Parathyroid adenoma (tissue), 2 donors: ENCODE data around the gene NELFB.

Experiments used
- H2AFZ ChIP-seq: fragments of 300-600 bp; sonication (generic); one replicate; pipeline ENCODE4 v1.7.0; 2017; ENCODE audit warnings: antibody characterized with exemption, mild to moderate bottlenecking
- H3K27ac ChIP-seq: fragments of 300-600 bp; sonication (generic); one replicate; pipeline ENCODE4 v1.7.0; 2017
- H3K27me3 ChIP-seq: fragments of 300-600 bp; sonication (generic); one replicate; pipeline ENCODE4 v1.7.0; 2017; ENCODE audit warnings: low read length; ENCODE audit not compliant: control insufficient read depth, insufficient read depth
- H3K36me3 ChIP-seq: fragments of 300-600 bp; sonication (generic); one replicate; pipeline ENCODE4 v1.7.0; 2017; ENCODE audit warnings: low read length; ENCODE audit not compliant: control insufficient read depth, insufficient read depth
- H3K4me1 ChIP-seq: fragments of 300-600 bp; sonication (generic); one replicate; pipeline ENCODE4 v1.7.0; 2017; ENCODE audit warnings: control low read depth
- H3K4me2 ChIP-seq: fragments of 300-600 bp; sonication (generic); one replicate; pipeline ENCODE4 v1.7.0; 2017; ENCODE audit warnings: low read length
- H3K4me3 ChIP-seq: fragments of 300-600 bp; sonication (generic); one replicate; pipeline ENCODE4 v1.7.0; 2017; ENCODE audit warnings: low read depth, low read length
- H3K79me2 ChIP-seq: fragments of 300-600 bp; sonication (generic); one replicate; pipeline ENCODE4 v1.7.0; 2017; ENCODE audit warnings: control low read depth
- H3K9ac ChIP-seq: fragments of 300-600 bp; sonication (generic); one replicate; pipeline ENCODE4 v1.7.0; 2017; ENCODE audit warnings: mild to moderate bottlenecking
- H3K9me3 ChIP-seq: fragments of 300-600 bp; sonication (generic); one replicate; pipeline ENCODE4 v1.7.0; 2017; ENCODE audit warnings: low read length; ENCODE audit not compliant: control insufficient read depth
- TF ChIP-seq, protein P1 (sequence below): fragments of 300-600 bp; sonication (generic); IDR thresholded peaks from one replicate; pipeline ENCODE4 v1.7.0; 2017; ENCODE audit warnings: antibody characterized with exemption, mild to moderate bottlenecking
- donor health status: primary hyperparathyroidism.

The NELFB gene

DNA sequence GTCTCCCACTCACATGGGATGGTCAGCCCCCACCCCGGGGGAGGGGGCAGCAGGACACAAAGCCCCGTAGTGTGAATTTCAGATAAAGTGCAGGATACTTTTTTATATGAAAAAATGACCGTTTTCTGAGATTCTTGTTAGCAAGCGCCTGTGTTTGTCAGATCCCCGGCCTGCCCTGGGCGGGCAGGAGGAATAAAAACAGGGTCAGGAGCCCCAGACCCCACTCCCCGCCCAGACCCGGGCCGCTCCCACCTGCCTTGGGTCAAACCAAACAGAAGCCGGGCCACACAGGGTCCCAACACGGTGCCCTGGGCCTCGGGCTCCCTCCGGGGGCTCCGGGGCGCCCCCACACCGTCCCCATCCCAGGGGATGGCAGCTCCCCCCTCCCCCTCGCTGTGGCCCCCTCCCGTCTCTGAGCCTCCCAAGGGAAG, 60.5 kb downstream of the NELFB start:
- no peak overlapping the region for H3K9ac ChIP-seq
- H3K27ac ChIP-seq = no peak overlapping the region
- TF ChIP-seq, protein P1, sequence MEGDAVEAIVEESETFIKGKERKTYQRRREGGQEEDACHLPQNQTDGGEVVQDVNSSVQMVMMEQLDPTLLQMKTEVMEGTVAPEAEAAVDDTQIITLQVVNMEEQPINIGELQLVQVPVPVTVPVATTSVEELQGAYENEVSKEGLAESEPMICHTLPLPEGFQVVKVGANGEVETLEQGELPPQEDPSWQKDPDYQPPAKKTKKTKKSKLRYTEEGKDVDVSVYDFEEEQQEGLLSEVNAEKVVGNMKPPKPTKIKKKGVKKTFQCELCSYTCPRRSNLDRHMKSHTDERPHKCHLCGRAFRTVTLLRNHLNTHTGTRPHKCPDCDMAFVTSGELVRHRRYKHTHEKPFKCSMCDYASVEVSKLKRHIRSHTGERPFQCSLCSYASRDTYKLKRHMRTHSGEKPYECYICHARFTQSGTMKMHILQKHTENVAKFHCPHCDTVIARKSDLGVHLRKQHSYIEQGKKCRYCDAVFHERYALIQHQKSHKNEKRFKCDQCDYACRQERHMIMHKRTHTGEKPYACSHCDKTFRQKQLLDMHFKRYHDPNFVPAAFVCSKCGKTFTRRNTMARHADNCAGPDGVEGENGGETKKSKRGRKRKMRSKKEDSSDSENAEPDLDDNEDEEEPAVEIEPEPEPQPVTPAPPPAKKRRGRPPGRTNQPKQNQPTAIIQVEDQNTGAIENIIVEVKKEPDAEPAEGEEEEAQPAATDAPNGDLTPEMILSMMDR = no peak
- no peaks in the 10 kb centered on the region for H3K9me3 ChIP-seq
- H3K4me3 ChIP-seq = no peak overlapping the region
- H3K4me2 ChIP-seq = no peak overlapping the region
- H3K4me1 ChIP-seq = no peaks in the 10 kb centered on the region
- no peaks in the 10 kb centered on the region for H3K36me3 ChIP-seq
- H3K27me3 ChIP-seq = no peaks in the 10 kb centered on the region
- no peaks in the 10 kb centered on the region for H3K79me2 ChIP-seq
- no peak overlapping the region for H2AFZ ChIP-seq

DNA sequence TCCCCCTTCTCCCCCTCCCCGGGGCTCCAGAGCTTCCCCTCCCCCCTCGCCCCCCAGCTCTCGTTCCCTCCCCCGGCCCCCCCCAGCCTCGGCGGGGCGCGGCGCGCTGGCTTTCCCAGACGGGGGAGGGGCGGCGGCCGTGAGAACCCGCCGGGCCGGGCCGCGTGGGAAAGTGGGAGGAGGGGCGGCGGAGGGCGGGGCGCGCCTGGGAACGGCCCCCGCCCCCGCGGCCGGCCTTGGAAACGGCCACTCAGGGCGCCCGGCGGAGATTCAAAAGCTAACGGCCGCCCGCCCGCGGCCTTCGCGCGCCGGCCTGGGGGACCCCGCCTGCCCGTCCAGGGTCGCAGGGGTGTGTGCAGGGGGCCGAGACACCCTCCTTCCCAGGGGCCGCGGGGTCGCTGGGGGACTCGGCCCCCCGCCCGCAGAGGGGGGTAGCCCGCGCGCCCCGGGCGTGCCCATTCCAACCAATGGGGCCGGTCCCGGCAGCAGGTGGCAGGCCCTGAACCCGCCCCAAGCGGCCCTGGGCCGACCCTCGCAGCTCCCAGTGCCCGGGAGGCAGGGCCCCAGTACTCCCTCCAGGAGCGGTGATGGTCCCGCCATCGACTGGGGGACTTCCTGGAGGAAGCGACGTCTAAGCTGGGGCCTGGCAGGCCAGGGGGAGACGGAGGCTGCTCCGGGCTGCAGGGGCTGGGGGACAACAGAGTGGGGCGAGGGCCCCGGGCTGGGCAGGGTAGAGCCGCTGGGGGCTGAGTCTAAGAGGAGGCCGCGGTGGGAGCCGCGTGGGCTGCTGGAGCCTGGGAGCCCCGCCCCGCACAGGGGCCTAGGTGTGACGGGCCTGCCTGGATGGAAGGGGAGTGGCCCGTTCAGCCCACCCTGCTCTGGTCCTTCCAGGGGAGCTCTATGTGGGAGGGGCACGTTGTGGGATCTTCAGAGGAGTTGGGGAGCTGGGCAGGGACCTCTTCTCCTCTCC, 61.2 kb downstream of the NELFB start:
- Histone ChIP-seq H3K4me3 (no peak overlapping the region), H3K27me3 (no peaks in the 10 kb centered on the region), H3K9ac (no peak overlapping the region), H3K4me2 (no peak overlapping the region), H3K9me3 (no peaks in the 10 kb centered on the region), H3K4me1 (no peaks in the 10 kb centered on the region), H3K27ac (no peak overlapping the region), H2AFZ (no peak overlapping the region), H3K36me3 (no peaks in the 10 kb centered on the region), H3K79me2 (no peaks in the 10 kb centered on the region)
- TF ChIP-seq, protein P1 = no peak

DNA sequence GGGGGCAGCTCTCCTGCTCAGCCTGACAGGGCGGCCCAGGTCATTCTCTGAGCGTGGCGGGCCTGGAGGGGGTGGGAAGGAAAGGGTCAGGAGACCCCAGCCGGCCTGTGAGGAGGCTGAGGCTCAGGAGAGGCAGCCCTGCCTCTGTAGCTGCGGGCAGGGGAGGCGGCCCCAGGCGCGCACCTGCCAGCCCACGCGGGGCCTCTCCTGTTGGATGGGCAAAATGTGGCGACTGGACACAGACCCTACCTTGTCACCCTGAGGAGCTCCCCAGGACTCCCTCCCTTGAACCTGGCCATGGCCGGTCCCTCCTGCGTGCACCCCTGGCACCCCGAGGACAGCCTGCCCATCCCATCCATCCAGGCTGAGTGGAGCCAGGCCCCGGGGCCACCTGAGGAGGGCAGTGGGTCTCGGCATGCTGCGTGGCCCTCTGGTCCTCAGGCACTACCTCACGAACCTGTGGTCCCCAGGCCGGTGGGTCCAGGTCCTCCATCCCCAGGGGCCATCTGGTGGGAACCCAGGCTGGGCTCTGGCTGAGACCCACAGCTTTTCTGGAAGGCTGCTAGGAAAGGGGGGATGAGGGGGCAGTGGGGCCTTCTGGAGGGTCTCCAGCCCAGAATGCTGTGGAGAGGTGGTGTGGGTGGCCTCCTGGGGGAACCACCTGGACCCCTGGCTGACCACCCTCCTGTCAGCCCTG, 62.0 kb downstream of the NELFB start:
- no peak overlapping the region for H3K9ac ChIP-seq
- H2AFZ ChIP-seq = no peak overlapping the region
- H3K4me2 ChIP-seq = no peak overlapping the region
- no peaks in the 10 kb centered on the region for H3K27me3 ChIP-seq
- H3K36me3 ChIP-seq = no peaks in the 10 kb centered on the region
- H3K4me1 ChIP-seq = no peaks in the 10 kb centered on the region
- TF ChIP-seq, protein P1 = no peak
- H3K27ac ChIP-seq = no peak overlapping the region
- no peaks in the 10 kb centered on the region for H3K9me3 ChIP-seq
- no peaks in the 10 kb centered on the region for H3K79me2 ChIP-seq
- no peak overlapping the region for H3K4me3 ChIP-seq

DNA sequence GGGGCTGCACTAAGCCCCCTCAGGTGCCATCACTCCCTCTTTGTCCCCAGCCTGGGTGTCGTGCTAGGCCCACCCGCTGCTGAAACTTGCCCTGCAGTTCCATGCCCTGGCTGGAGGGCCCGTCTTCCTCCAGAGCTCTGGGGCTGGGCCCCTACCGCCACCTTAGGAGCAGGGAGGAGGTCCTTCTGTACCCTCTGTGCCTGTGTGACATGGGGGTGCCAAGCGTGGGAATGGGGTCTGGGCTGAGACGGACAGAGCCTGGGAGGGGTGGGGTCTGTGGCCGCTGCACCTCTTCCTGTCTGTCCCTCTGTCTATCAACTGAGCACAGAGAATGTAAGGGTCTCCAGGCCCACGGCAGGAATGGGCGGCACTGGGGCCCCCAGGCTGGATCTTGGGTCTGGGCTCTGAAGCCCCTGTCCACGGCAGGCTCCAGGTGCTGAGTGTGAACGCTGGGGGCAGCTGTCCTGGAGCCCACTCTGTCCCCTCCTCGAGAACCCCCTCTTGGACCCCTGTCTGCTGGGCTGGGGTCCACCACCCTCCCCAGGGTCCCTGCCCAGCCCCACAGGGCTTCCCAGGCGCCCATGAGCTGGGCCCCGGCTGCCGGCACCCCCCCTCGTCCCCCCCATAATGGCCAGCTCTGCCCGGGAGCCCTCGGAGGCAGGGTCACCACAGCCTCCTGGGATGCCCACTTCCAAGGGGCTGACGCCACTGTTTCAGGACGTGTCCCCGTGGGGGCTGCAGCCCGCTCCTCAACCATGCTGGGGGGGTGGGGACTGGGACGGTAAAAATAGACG, 62.8 kb downstream of the NELFB start:
- Histone ChIP-seq H3K9ac (no peak overlapping the region), H3K4me2 (no peak overlapping the region), H3K27me3 (no peaks in the 10 kb centered on the region), H3K4me3 (no peak overlapping the region), H3K36me3 (no peaks in the 10 kb centered on the region), H3K27ac (no peak overlapping the region), H3K79me2 (no peaks in the 10 kb centered on the region), H2AFZ (no peak overlapping the region), H3K4me1 (no peaks in the 10 kb centered on the region), H3K9me3 (no peaks in the 10 kb centered on the region)
- TF ChIP-seq, protein P1 = no peak
